DMS114 treated with DMSO at 0.1 percent for 48 hours (cell line): ENCODE results near the gene DUSP21.
"Not testable (repeated sequence)": the region's sequence is repeated elsewhere in the genome, so short reads cannot be mapped to it uniquely, and the experiment has no call there.

Source experiments
- DNase-seq: peaks from one replicate; lab custom pipeline; 2025; ENCODE audit not compliant: unreplicated experiment; lab: John Stamatoyannopoulos, UW

DUSP21 gene

DNA sequence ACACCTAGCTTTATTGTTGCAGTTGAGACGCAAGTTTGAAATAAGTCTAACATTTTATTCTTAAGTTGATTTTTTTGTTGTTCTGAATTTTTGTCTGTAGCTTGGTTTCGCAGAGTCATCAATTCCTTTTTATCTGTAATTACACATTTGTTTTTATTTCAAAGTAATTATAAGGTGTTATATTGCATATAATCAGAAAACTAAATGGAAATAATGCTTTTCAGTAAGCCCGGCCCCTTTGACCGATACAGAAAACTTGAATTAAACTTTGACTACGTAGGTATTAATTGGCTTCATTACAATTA, 31.3 kb downstream of the DUSP21 start:
- DNase-seq, result no peak

DNA sequence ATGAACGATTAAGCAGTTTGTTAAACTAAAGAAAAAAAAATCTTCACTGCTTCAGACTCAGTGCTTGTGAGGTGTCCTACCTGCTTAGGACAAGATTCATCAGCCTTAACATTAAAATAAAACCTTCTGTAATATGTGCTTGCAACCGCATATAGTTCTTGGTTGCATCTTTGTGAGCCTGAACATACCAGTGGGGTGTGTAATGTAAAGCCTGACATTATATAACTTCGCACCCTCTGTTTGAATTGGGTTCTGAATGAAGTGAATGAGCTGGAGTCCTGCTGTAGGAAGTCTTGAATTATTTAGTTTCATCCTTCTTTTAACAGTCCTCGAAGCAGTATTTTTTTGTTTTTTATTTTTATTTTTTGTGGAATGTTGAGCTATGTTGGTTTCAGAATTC, 32.3 kb downstream of the DUSP21 start:
- no peak for DNase-seq

DNA sequence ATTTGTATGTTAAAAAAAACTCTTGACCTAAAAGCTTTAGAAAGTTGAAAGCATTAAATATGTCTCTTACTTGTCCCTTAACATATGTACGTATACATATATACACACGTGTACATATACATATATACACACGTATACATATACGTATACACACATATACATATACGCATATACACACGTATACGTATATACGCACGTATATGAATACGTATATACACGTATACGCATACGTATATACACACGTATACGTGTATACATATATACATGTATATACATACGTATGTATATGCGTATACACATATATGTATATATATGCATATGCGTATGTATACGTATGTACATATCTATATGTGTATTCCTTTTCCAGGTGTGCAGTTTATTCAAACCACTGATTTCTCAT, 32.9 kb downstream of the DUSP21 start:
- no peak for DNase-seq

DNA sequence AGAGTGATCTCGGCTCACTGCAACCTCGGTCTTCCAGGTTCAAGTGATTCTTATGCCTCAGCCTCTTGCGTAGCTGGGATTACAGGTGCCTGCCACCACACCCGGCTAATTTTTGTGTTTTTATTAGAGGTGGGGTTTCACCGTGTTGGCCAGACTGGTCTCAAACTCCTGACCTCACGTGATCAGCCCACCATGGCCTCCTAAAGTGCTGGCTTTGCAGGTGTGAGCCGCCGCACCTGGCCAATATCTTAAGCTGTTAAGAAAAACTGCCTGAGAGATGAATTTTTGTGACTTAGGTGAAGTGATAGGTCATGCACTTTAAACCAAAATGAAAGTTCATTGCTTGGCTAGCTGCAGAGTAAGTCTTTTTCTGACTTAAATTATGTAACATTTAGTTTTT, 35.0 kb downstream of the DUSP21 start:
- no peak for DNase-seq

DNA sequence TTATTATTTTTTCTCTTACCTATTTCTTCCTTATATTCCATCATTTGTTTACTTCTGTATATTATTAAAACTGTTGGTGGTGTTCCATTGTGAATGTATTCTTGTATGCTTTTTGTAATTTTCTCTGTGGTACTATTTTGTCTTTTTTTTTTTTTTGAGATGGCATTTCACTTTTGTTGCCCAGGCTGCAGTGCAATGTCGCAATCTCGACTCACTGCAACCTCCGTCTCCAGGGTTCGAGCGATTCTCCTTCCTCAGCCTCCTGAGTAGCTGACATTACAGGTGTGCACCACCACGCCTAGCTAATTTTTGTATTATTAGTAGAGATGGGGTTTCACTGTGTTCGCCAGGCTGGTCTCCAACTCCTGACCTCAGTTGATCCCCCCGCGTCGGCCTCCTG, 37.7 kb downstream of the DUSP21 start:
- DNase-seq, result no peak

DNA sequence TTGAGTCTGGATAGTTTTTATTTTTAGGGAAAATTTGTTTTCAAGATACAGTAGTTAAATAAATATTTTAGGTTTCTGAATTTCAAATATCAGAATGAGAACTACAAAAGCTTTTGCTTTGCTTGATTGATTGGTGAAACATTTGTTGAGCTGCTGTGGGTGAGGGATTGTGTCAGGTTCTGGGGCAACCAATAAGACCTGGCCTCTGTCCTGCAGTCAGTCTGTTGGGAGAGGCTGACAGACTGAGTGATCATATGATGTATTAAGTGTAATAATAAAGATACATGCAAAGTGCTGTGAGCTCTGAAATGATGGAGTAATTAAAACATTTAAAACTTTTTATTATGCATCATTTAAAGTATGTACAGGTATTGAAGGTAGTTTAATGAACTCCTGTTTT, 38.8 kb downstream of the DUSP21 start:
- no peak for DNase-seq

DNA sequence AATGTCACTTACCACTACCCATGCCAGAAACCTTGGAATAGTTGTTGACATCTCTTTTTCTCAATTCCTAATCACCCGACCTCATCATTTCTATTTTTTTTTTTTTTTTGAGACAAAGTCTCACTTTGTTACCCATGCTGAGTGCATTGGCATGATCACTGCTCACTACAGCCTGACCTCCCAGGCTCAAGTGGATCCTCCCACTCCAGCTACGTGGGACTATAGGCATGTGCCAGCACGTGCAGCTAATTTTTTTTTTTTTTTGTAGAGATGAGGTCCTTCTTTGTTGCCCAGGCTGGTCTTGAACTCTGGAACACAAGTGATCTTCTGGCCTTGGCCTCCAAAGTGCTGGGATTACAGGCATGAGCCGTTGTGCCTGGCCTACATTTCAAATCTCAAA, 41.1 kb downstream of the DUSP21 start:
- DNase-seq, result no peak

DNA sequence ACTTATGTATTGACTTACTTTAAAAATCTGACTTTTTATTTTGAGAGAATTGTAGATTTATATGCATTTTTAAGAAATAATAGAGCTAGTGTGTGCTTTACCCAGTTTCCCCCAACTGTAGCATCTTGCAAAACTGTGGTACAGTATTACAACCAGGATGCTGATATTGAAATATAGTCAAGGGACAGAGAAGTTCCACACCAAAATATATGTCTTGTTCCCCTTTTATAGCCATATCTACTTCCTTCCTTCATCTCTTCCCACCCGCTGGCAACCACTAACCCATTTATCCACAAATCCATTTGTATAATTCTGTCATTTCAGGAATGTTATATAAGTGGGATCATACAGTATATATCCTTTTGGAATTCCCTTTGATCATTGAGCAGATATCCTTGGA, 46.0 kb downstream of the DUSP21 start:
- DNase-seq, result no peak

DNA sequence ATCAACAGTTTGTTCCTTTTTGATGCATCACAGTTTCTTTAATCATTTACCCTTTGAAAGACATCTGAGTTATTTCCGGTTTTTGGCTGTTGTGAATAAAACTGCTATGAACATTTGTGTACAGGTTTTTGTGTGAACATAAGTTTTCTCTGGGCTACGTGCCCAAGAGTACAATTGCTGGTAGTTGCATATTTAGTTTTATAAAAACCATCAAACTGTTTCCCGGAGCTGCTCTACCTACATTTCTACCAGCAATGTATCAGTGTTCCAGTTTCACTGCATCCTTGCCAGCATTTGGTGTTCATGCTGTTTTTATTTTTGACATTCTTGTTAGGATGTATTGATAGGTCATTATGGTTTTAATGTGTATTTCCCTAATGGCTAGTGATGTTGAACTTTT, 46.4 kb downstream of the DUSP21 start:
- DNase-seq, result no peak

DNA sequence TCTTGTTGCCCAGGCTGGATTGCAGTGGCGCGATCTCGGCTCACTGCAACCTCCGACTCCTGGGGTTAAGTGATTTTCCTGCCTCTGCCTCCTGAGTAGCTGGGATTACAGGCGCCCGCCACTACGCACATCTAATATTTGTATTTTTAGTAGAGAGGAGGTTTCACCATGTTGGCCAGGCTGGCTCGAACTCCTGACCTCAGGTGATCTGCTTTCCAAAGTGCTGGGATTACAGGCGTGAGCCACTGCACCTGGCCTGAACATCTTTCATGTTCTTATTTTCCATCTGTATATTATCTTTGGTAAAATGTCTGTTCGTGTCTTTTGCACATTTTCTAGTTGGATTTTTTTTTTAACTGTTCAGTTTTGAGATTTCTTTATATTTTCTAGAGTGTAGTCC, 46.9 kb downstream of the DUSP21 start:
- DNase-seq, result not testable (repeated sequence)

DNA sequence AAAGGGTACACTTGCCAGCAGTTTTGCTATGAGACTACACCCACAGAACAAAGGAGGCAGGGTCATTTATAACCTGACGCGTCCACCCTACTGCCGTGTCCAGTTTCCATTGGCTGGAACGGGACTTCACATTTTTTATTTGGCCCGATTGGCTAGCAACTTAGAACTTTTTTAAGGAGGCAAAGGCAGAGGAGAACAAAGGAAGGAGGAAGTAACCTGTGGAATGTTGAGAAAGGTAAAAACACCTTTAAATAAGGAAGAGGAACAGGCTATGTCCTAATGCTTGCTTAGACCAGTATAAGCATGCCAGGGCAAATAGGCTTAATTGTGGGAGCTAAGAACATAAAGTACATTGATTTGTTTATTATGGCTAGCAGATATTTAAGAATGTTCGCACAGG, 47.8 kb downstream of the DUSP21 start:
- no peak for DNase-seq
